Right ventricle myocardium superior (tissue), 1 donor: ENCODE results near the gene RAPGEFL1. TPM values are rescaled to one million over a fixed set of nuclear protein-coding genes. Genes with fewer than 3 reads are reported as not detected.
"Not testable (repeated sequence)": the region's sequence is repeated elsewhere in the genome, so short reads cannot be mapped to it uniquely, and the experiment has no call there.

Source experiments
- ATAC-seq: fragments of 200-7000 bp; cut with Tn5 transposase; one replicate; pipeline ENCODE4 v1.9.1; 2020; ENCODE audit warnings: mild to moderate bottlenecking; ENCODE audit not compliant: poor library complexity
- DNase-seq: peaks from one replicate; pipeline ENCODE4 v3.0.0-alpha.2; 2020
- intact Hi-C: fragments of 100-400 bp; cut with DNase I; formaldehyde crosslinking; loops from one replicate; pipeline ENCODE4 v1.11.2; 2022
- total RNA-seq: library from RNA; stranded (reverse); fragmentation: NEBNext Ultra II Directional; extraction: Animal tissue kit (Norgen Biotek cat#: 25700); gene quantifications from one replicate; pipeline ENCODE4 v1.2.1, GENCODE V29; 2021
- donor health status: DM: no; HTN: yes; CAD: no; lungs with severe emphysema.

Gene RAPGEFL1
- total RNA-seq, 1 donor from 2014 or later, result 2.7 TPM

DNA sequence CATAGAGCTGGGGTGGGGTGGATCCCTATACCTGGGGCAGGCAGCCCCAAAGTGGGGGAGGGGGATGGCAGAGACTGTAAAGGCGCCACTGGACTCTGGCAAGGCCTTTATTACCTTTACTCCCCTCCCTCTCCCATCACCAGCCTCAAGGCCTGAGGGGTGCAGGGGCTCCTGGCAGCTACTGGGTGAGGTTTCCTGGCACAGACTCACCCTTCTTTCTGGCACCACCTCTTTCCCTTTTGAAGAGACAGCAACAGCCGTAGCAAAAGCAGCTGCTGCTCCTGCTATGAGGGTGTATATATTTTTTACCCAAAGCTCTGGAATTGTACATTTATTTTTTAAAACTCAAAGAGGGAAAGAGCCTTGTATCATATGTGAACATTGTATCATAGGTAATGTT, 17.6 kb downstream of the RAPGEFL1 start:
- no peak for ATAC-seq
- intact Hi-C loops, result no loop called here
- no peak for DNase-seq

DNA sequence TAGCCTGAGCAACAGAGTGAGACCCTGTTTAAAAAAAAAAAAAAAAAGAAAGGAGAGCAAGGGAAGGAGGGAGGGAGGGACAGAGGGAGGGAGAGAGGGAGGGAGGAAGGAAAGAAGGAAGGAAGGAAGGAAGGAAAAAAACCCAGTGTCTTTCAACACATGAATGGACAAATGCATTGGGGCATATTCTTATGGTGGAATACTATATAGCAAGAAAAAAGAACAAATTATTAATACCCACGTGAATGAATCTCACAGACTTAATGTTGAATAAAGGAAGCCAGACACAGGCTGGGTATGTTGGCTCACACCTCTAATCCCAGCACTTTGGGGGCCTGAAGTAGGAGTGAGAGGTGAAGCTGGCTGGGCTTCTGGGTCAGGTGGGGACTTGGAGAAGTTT, 20.3 kb downstream of the RAPGEFL1 start:
- DNase-seq, result no peak
- ATAC-seq, result no peak
- intact Hi-C loops, result no loop called here

DNA sequence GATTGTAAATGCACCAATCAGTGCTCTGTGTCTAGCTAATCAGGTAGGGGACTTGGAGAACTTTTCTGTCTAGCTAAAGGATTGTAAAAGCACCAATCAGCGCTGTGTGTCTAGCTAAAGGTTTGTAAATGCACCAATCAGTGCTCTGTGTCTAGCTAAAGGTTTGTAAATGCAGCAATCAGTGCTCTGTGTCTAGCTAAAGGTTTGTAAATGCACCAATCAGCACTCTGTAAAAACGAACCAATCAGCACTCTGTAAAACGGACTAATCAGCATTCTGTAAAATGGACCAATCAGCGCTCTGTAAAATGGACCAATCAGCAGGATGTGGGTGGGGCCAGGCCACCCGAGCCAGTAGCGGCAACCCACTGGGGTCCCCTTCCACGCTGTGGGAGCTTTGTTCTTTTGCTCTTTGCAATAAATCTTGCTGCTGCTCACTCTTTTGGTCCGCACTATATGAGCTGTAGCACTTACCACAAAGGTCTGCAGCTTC, 20.7 kb downstream of the RAPGEFL1 start:
- DNase-seq, intact Hi-C loops, ATAC-seq: not testable (repeated sequence)

DNA sequence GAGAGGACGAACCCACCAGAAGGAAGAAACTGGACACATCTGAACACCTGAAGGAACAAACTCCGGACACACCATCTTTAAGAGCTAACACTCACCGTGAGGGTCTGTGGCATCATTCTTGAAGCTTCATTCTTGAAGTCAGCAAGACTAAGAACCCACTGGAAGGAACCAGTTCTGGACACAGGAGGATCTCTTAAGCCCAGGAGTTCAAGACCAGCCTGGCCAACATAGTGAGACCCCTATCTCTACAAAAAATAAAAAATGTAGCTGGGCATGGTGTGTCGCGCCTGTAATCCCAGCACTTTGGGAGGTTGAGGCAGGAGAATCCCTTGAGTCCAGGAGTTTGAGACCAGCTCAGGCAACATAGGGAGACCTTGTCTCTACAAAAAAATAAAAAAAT, 21.3 kb downstream of the RAPGEFL1 start:
- ATAC-seq, result no peak
- intact Hi-C loops, result no loop called here
- DNase-seq, result no peak

DNA sequence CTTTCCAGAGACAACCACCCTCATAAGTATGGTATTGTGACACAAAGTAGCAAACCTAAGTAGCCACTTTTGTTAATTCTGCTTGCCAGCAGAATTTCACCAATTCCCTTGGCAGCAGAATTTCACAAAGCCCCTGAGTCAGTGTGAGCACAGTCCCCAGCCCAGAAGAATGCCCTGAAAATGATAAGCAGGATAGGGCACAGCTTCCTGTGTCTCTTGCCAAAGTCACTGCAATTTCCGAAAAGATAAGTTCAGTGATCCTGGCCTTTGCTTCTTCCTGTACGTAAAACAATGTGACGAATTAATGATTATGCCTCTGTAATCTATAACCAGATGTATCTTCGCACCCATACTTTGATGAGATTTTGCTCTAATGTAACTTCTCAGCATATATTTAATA, 25.9 kb downstream of the RAPGEFL1 start:
- DNase-seq (no peak), ATAC-seq (no peak)
- intact Hi-C loops, result loop anchor here (5.0 to 10.0 kb wide), 2 partner anchors 84 to 152 kb away; partner anchors contain the start of gene CDC6

DNA sequence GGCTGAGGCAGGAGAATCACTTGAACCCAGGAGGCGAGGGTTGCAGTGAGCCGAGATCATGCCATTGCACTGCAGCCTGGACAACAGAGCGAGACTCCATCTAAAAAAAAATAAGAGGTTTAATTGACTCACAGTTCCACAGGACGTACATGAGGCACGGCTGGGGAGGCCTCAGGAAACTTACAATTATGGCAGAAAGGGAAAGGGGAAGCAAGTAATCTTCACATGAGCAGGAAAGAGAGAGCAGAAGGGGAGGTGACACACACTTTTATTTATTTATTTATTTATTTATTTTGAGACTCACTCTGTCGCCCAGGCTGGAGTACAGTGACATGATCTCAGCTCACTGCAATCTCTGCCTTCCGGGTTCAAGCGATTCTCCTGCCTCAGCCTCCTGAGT, 28.9 kb downstream of the RAPGEFL1 start:
- DNase-seq, ATAC-seq: not testable (repeated sequence)
- intact Hi-C loops, result loop anchor here (10.0 kb wide), 1 partner anchor 149 kb away; no protein-coding TSS in a partner anchor

DNA sequence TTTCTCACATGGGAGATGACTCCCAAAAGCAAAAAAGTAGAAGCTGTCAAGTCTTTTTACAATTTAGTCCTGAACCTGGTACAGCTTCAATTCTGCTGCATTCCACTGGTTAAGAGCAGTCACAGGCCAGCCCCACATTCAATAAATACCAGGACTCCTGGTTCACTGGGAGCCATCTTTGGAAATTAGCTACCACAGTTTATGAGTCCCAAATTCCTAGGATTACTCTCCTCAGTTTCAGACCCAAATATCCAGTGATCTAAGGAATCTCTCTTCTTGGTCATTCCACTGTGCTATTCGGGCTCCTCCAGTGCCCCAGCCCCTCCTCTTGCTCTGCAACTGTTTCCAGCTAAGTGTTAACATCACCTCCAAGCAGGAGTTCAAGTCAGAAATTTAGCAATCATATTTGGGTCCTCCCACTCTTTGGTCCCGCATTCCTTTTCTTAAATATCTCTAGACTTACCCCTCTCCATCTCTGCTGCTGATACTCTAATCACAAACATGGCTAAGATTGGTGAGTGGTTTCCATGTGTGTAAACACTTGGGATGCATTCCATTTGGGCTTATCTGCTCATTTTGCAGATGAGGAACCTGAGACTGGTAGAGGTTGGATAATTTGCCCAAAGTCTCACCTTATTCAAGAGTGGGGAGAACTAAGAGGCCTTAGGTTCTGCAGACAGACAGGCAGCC, 32.3 kb downstream of the RAPGEFL1 start:
- intact Hi-C loops, result loop anchor here (10.0 kb wide), 1 partner anchor 145 kb away; no protein-coding TSS in a partner anchor
- DNase-seq, result no peak
- no peak for ATAC-seq

DNA sequence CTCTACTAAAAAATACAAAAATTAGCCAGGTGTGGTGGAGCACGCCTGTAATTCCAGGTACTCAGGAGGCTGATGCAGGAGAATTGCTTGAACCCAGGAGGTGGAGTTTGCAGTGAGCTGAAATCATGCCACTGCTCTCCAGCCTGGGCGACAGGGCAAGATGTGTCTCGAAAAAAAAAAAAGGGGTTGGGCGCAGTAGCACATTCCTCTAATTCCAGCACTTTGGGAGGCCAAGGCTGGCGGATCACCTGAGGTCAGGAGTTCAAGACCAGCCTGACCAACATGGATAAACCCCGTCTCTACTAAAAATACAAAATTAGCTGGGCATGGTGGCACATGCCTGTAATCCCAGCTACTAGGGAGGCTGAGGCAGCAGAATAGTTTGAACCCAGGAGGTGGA, 36.6 kb downstream of the RAPGEFL1 start:
- ATAC-seq, DNase-seq, intact Hi-C loops: not testable (repeated sequence)

DNA sequence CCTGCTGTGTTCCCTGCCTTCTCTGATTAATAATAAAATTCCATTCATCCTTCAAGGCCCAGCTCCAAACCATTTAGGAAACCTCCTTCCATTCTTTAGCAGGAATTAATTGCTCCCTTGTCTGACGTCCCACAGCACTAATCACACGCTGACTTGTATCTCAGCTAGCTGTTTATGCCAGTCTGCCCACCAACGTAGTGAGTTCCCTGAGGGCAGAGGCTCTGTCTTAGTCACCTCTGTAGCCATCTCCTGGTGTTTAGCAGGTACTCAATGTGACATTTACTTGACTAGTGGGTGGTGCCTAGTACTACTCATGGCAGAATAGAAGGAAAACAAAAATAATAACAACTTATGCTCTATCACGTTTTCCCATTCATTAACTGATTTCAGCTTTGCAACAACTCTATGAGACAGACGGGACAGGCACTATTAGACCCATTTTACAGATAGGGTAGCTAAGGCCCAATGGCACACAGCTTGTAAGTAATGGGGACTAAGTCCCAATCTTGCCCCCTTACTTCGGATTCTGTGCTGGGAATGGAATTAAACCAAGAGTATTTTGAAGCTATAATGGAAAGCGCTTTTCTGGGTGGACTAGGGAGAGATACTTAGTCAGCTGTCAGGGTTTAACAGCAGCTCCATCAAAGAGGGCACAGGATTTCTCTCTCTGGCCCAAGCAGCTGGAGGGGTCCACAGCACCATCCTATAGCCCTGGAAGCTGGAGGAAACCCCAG, 40.9 kb downstream of the RAPGEFL1 start:
- no peak for DNase-seq
- ATAC-seq, result no peak
- intact Hi-C loops, result no loop called here

DNA sequence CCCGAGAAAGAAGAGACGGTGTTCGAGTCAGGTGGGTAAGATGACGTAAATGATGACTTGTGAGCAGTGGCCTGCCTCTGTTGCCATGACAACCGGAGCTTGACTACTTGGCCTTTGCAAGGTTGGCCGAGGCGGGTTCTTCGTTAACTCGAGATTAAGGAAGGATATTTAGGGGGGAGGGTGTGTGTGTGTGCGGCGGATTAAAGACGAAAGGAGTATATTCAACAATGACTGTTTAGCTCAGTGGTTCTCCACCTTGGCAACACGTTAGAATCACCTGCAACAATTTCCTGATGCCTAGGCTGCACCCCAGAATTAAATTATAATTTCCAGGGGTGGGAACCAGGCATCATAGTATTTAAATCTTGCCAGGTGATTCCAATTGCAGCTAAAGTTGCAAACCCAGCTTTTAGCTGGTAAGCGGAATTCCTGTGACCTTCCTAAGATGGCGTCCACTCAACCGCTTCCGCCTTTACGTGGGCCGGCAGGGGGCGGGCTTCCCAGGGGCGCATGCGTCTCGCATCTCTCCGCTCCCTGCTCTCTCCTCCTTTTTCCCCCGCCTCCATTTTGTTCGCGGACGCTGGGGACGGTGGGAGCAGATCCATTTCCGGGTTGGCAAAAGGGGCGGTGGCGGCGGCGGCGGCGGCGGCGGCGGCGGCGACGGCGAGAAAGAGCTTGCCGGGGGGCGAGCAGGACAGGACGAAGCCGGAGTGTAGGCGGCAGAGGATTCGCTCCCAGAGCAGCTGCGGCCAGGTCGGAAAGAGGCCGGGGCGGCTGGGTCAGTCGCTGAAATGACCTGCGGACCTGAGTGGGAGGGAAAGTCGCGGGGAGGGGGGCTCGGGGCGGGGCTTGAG, 41.7 kb downstream of the RAPGEFL1 start, which contains the start of gene WIPF2:
TSS of gene WIPF2 (plus strand) at position 565 of the 854 bp plus-strand sequence. CDS start 37,156 bp downstream, outside the sequence.
- ATAC-seq, result peak; percentile 99
- intact Hi-C loops, result no loop called here
- DNase-seq, result peak; percentile 97

DNA sequence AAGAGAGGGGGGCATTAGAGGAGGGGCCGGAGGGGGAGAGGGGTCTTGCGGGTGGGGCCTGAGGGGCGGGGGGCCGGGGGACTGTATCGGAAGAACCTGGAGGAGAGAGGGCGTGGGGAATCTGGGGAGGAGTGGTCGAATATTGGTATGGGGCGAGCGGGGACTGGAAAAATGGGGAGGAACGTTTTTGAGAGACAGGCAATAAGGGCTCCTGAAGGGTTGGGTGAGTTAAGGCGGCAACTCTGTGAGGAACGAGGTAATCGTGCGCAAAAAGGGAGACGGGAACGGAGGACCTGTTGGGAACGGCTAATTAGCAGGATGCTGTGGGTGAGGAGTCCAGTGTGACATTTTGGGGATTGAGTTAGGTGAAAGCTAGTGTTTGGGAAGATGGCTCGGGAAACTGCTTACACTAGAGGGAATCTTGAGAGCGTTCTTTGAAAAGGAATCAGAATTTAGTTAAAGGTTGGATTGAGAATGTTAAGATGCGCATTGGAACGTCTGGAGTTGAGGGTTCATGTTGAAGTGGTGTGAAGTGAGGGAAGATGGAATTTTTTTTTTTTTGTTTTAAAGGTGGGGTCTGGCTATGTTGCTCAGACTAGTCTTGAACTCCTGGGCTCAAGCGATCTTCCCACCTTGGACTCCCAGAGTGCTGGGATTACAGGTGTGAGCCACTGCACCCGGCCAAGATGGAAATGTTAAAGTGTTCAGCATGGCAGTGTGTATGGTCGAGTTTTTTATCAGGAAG, 42.5 kb downstream of the RAPGEFL1 start:
- intact Hi-C loops, result no loop called here
- ATAC-seq, result peak; percentile 36
- DNase-seq, result no peak

DNA sequence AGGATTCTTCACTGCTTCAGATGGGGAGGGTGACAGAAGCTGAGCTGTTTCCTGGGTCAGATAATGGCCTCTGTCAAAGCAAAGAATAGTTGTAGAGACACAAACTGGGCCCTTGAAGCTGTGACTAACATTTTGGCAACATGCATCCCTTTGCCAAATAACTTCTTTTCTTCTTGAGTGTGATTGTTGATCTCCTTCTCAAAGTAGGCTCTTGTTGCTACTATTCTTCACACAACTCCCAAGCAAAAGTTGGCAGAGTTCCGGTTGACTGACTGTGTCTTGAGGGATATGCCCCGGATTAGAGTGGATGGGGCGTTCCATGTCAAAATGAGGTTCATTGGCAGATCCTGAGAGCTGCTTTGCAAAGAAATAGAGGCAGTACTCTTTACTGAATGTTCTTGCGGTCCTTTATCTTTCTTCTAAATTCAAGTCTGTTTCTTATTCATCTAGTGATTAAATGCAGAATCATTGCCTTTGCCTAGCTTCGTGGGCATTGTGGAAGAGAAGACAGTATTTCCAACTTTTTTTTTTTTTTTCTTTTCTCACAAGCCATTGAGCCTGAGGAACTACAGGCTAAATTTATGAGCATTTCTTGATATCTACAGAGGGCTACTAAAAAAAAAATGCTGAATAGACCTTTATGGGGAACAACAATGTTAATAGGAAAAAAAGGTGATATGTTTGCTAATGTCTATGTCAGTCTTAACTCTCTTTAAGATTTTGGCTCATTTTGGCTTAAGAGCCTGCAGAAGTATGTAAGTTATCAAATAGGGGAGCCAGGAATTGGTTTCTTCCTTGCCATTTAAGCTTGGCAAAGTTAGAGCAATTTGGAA, 47.7 kb downstream of the RAPGEFL1 start:
- DNase-seq (no peak), ATAC-seq (peak; percentile 70)
- intact Hi-C loops, result no loop called here

DNA sequence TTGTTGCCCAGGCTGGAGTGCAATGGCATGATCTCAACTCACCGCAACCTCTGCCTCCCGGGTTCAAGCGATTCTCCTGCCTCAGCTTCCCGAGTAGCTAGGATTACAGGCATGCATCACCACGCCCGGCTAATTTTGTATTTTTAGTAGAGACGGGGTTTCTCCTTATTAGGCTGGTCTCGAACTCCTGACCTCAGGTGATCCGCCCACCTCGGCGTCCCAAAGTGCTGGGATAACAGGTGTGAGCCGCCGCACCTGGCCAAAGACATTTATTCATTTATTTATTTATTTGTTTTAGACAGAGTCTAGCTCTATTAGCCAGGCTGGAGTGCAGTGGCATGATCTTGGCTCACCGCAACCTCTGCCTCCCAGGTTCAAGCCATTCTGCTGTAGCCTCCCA, 51.9 kb downstream of the RAPGEFL1 start:
- intact Hi-C loops, ATAC-seq, DNase-seq: not testable (repeated sequence)

DNA sequence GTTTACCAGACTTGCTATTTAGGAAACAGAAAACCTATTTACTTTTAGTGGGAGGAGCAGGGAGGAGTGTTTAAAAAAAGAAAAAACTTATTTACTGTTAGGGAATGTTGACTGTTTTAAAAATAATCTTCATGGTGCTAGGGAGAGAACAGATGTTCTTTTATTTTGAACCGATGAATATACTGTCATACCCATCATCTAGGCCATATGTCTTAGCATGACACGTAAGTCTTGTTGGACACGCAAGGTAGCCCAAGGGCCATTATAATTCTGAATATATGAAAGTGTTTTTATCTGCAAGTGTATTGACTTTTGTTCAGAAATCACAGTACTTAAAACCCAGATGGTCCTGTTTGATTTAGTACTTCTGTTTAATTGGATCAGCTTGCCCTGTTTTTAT, 53.4 kb downstream of the RAPGEFL1 start:
- intact Hi-C loops, result no loop called here
- DNase-seq (no peak), ATAC-seq (no peak)

DNA sequence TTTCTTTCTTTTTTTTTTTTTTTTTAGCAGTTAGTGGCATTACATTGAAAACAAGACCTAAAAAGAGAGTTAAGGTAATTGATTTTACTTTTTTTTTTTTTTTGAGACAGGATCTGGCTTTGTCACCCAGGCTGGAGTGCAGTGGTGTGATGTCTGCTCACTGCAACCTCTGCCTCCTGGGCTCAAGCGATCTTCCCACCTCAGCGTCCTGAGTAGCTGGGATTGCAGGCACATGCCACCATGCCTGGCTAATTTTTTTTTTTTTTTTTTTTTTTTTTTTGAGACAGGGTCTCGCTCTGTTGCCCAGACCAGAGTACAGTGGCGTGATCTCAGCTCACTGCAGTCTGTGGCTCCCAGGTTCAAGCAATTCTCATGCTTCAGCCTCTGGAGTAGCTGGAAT, 54.7 kb downstream of the RAPGEFL1 start:
- intact Hi-C loops, DNase-seq, ATAC-seq: not testable (repeated sequence)

DNA sequence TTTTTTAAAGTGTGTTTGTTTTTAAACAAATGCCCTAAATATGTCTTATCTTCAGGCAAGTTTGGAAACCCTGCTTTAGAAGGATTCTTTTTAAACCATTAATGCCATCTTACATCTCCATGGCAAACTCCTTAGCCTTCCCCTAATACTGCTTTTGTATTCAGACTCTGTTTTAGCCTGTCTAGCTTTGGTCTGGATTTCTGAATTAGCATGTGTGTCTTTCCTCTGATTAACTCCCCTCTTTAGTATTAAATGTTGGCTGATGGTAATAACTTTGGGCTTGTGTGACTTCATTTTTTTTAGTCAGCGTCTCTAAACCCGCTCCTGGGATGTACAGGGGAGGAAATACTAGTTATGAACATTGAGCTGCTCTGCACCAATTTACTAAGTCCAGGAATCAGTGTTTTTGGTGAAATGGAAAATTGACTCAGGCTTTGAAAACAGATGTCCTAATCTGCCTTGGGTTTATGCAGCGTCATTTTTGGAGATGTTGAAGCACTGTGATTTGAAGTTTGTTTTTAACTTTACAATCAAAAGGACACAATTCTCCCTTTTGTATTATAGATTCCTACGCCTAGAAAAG, 64.1 kb downstream of the RAPGEFL1 start:
- intact Hi-C loops, result no loop called here
- DNase-seq (no peak), ATAC-seq (no peak)

DNA sequence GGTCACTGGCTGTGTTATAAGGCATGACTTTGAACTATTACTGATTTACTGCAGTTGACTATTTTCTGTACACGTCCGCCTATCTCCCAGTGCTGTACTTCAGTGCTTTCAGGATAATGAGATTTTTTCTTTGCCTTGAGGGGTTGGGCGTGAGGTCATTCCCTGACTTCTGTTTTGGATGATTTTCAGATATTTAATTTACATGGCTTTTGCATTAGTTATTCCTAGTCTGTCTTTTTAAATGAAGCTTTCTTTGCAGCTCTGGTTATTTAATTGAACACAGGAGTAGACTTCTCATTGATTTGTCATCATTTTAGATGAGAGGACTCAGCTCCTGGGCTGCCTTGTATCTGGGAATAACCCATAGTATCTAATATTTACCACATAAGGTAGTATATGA, 65.5 kb downstream of the RAPGEFL1 start:
- no peak for ATAC-seq

More for the DNA sequence above, 65.5 kb downstream of the RAPGEFL1 start:
- no peak for DNase-seq
- intact Hi-C loops, result no loop called here
